Neural progenitor cell (in vitro differentiated cells): ENCODE results near the gene NR3C2. TPM values are rescaled to one million over a fixed set of nuclear protein-coding genes. Genes with fewer than 3 reads are reported as not detected.
A peak's percentile ranks its signal among the peaks of the same experiment; 100 is the strongest.

Source experiments
- DNase-seq: peaks from one replicate; pipeline ENCODE4 v3.0.0-alpha.2; 2016; ENCODE audit warnings: low spot score
- H2AFZ ChIP-seq: fragments of 200-600 bp; sonication (generic); replicated peaks from 2 replicates; pipeline ENCODE4 v1.6.1; 2016; ENCODE audit warnings: antibody characterized with exemption
- H3F3A ChIP-seq: fragments of 200-600 bp; sonication (generic); 2 replicates; pipeline ENCODE4 v1.6.1; 2016; ENCODE audit warnings: antibody characterized with exemption, low read depth
- H3K27ac ChIP-seq: fragments of 200-600 bp; sonication (generic); 2 replicates; pipeline ENCODE4 v1.5.1; 2016; ENCODE audit warnings: mild to moderate bottlenecking
- H3K27me3 ChIP-seq: fragments of 200-600 bp; sonication (generic); 2 replicates; pipeline ENCODE4 v1.6.1; 2016; ENCODE audit warnings: mild to moderate bottlenecking, moderate library complexity
- H3K36me3 ChIP-seq: fragments of 200-600 bp; sonication (generic); 2 replicates; pipeline ENCODE4 v1.5.1; 2016
- H3K4me1 ChIP-seq: fragments of 200-600 bp; sonication (generic); 2 replicates; pipeline ENCODE4 v1.6.1; 2016; ENCODE audit warnings: mixed run types
- H3K4me2 ChIP-seq: fragments of 200-600 bp; sonication (generic); 2 replicates; pipeline ENCODE4 v1.6.1; 2016
- H3K4me3 ChIP-seq: fragments of 200-600 bp; sonication (generic); 2 replicates; pipeline ENCODE4 v1.5.1; 2016
- H3K79me2 ChIP-seq: fragments of 200-600 bp; sonication (generic); 2 replicates; pipeline ENCODE4 v1.6.1; 2016; ENCODE audit warnings: low read depth
- H3K9ac ChIP-seq: fragments of 200-600 bp; sonication (generic); 2 replicates; pipeline ENCODE4 v1.6.1; 2016
- H3K9me3 ChIP-seq: fragments of 200-600 bp; sonication (generic); 2 replicates; pipeline ENCODE4 v1.5.1; 2016; ENCODE audit warnings: low read depth
- H4K20me1 ChIP-seq: fragments of 200-600 bp; sonication (generic); 2 replicates; pipeline ENCODE4 v1.6.1; 2016; ENCODE audit warnings: low read depth
- H3K27ac Mint-ChIP-seq: 3 replicates; pipeline ENCODE4 v1.8.0; 2021; ENCODE audit warnings: mixed read lengths
- H3K27me3 Mint-ChIP-seq: 2 replicates; pipeline ENCODE4 v1.8.0; 2022; ENCODE audit warnings: low read depth, mild to moderate bottlenecking, inconsistent platforms, moderate library complexity, mixed read lengths; ENCODE audit not compliant: insufficient read depth
- H3K36me3 Mint-ChIP-seq: 3 replicates; pipeline ENCODE4 v1.8.0; 2021; ENCODE audit warnings: mixed read lengths
- H3K4me1 Mint-ChIP-seq: 3 replicates; pipeline ENCODE4 v1.8.0; 2021; ENCODE audit warnings: mixed read lengths
- H3K4me3 Mint-ChIP-seq: 3 replicates; pipeline ENCODE4 v1.8.0; 2021; ENCODE audit warnings: mild to moderate bottlenecking, moderate library complexity, mixed read lengths
- H3K9me3 Mint-ChIP-seq: 3 replicates; pipeline ENCODE4 v1.8.0; 2020; ENCODE audit warnings: mixed read lengths
- CTCF ChIP-seq: fragments of 200-600 bp; sonication (generic); IDR thresholded peaks from 2 replicates; pipeline ENCODE4 v1.5.1; 2017; ENCODE audit warnings: antibody characterized with exemption, mild to moderate bottlenecking
- EZH2 ChIP-seq: fragments of 200-600 bp; sonication (generic); IDR thresholded peaks from 2 replicates; pipeline ENCODE4 v1.6.1; 2017; ENCODE audit warnings: antibody characterized with exemption, mild to moderate bottlenecking, moderate library complexity
- EZH2phosphoT487 ChIP-seq: fragments of 200-600 bp; sonication (generic); IDR thresholded peaks from 2 replicates; pipeline ENCODE4 v1.6.1; 2017; ENCODE audit warnings: antibody characterized with exemption
- total RNA-seq: library from RNA; depleted of rRNA; stranded (reverse); fragments of >200 nt; gene quantifications from 2 replicates; pipeline ENCODE4 v1.2.3, GENCODE V29; 2015; ENCODE audit warnings: low replicate concordance

Gene NR3C2
- total RNA-seq, 1 donor from 2014 or later, result 0.73 TPM

- H3K4me1 ChIP-seq, result peaks cover 16% of the 10 kb centered on the region
- H3K27ac ChIP-seq, result no peak overlapping the region
- no peaks in the 10 kb centered on the region for H3K27me3 ChIP-seq
- Mint-ChIP-seq H3K4me1 (peaks cover 18% of the 10 kb centered on the region), H3K36me3 (no peaks in the 10 kb centered on the region), H3K4me3 (no peak overlapping the region), H3K9me3 (no peaks in the 10 kb centered on the region), H3K27me3 (no peaks in the 10 kb centered on the region), H3K27ac (no peak overlapping the region)
- TF ChIP-seq EZH2phosphoT487 (no peak), CTCF (no peak)
- no peaks in the 10 kb centered on the region for H3K79me2 ChIP-seq
- H2AFZ ChIP-seq, result no peak overlapping the region
- no peak overlapping the region for H3K9ac ChIP-seq
- no peaks in the 10 kb centered on the region for H3K36me3 ChIP-seq
- H3K4me2 ChIP-seq, result no peak overlapping the region
- no peaks in the 10 kb centered on the region for H3K9me3 ChIP-seq
- DNase-seq, result no peak
- H3F3A ChIP-seq, result no peaks in the 10 kb centered on the region
- no peak overlapping the region for H3K4me3 ChIP-seq
- no peaks in the 10 kb centered on the region for H4K20me1 ChIP-seq
Measured at GRCh38 chr4:148215202-148215601, 227.0 kb downstream of the NR3C2 start.

GRCh38 chr4:148214529-148215166 is 227.6 kb downstream of the NR3C2 start:
- Histone ChIP-seq H3F3A (no peaks in the 10 kb centered on the region), H3K79me2 (no peaks in the 10 kb centered on the region), H3K4me2 (no peak overlapping the region), H4K20me1 (no peaks in the 10 kb centered on the region), H3K9ac (no peak overlapping the region), H3K9me3 (no peaks in the 10 kb centered on the region), H3K36me3 (no peaks in the 10 kb centered on the region), H2AFZ (no peak overlapping the region), H3K4me1 (peaks cover 16% of the 10 kb centered on the region), H3K27ac (no peak overlapping the region), H3K4me3 (no peak overlapping the region), H3K27me3 (no peaks in the 10 kb centered on the region)
- Mint-ChIP-seq H3K27me3 (no peaks in the 10 kb centered on the region), H3K27ac (no peak overlapping the region), H3K4me3 (no peak overlapping the region), H3K4me1 (peaks cover 18% of the 10 kb centered on the region), H3K9me3 (no peaks in the 10 kb centered on the region), H3K36me3 (no peaks in the 10 kb centered on the region)
- TF ChIP-seq EZH2 (no peak), EZH2phosphoT487 (no peak), CTCF (no peak)
- peak; percentile 35 for DNase-seq

- no peaks in the 10 kb centered on the region for H3K36me3 Mint-ChIP-seq
- H3K4me1 Mint-ChIP-seq, result peaks cover 13% of the 10 kb centered on the region
- no peaks in the 10 kb centered on the region for H3K9me3 Mint-ChIP-seq
- Histone ChIP-seq H3K9ac (no peak overlapping the region), H4K20me1 (no peaks in the 10 kb centered on the region), H3K36me3 (no peaks in the 10 kb centered on the region), H3K27ac (no peak overlapping the region), H3K27me3 (no peaks in the 10 kb centered on the region), H2AFZ (no peak overlapping the region), H3K4me2 (no peak overlapping the region), H3K4me1 (peaks cover 16% of the 10 kb centered on the region), H3K9me3 (no peaks in the 10 kb centered on the region), H3K79me2 (no peaks in the 10 kb centered on the region), H3F3A (no peaks in the 10 kb centered on the region), H3K4me3 (no peak overlapping the region)
- H3K4me3 Mint-ChIP-seq, result no peak overlapping the region
- no peak overlapping the region for H3K27ac Mint-ChIP-seq
- H3K27me3 Mint-ChIP-seq, result peaks cover 4% of the 10 kb centered on the region
- no peak for DNase-seq
- TF ChIP-seq EZH2, result no peak
- TF ChIP-seq EZH2phosphoT487, result no peak
- no peak for TF ChIP-seq CTCF
Measured at GRCh38 chr4:148211533-148211932, 230.7 kb downstream of the NR3C2 start.
